Uterus (tissue), 2 donors: ENCODE data around the gene NCAM2.

ENCODE experiments used
- CTCF ChIP-seq, 4 experiments: fragments of 200-600 bp in 2 of 4; fragments of 450-650 bp in 2 of 4; sonication (generic) in 2 of 4; IDR thresholded peaks; one replicate each; pipeline ENCODE4 v1.5.1; 2016 to 2019; ENCODE audit warnings: antibody characterized with exemption in 4 of 4, mild to moderate bottlenecking in 2 of 4, moderate library complexity in 1 of 4
- POLR2A ChIP-seq, 2 donors: fragments of 450-650 bp; IDR thresholded peaks; one replicate each; pipeline ENCODE4 v1.6.1; 2016; ENCODE audit warnings: antibody characterized with exemption in 2 of 2, mild to moderate bottlenecking in 1 of 2, moderate library complexity in 1 of 2

GRCh38 chr21:21076051-21076450, 77.8 kb downstream of the NCAM2 start:
- no peak for TF ChIP-seq CTCF (IDR thresholded peaks at IDR 0.05)
- TF ChIP-seq POLR2A (IDR thresholded peaks at IDR 0.05), result no peak
